MM.1S (cell line): ENCODE data around the gene RHEB.

ENCODE experiments used
- EZH2 ChIP-seq: fragments of 300-600 bp; sonication (generic); optimal IDR thresholded peaks from 2 replicates; pipeline ENCODE3; 2017; ENCODE audit warnings: low read depth, mild to moderate bottlenecking, antibody characterized with exemption, low read length, mixed read lengths
- EZH2phosphoT487 ChIP-seq: fragments of 300-600 bp; sonication (generic); IDR thresholded peaks from 2 replicates; pipeline ENCODE4 v1.6.1; 2018; ENCODE audit warnings: antibody characterized with exemption, low read length
- TF ChIP-seq, protein P1 (sequence below): fragments of 300-600 bp; sonication (generic); IDR thresholded peaks from 2 replicates; pipeline ENCODE4 v1.5.1; 2016; ENCODE audit warnings: antibody characterized with exemption, low read length, mixed read lengths

- TF ChIP-seq, protein P1, sequence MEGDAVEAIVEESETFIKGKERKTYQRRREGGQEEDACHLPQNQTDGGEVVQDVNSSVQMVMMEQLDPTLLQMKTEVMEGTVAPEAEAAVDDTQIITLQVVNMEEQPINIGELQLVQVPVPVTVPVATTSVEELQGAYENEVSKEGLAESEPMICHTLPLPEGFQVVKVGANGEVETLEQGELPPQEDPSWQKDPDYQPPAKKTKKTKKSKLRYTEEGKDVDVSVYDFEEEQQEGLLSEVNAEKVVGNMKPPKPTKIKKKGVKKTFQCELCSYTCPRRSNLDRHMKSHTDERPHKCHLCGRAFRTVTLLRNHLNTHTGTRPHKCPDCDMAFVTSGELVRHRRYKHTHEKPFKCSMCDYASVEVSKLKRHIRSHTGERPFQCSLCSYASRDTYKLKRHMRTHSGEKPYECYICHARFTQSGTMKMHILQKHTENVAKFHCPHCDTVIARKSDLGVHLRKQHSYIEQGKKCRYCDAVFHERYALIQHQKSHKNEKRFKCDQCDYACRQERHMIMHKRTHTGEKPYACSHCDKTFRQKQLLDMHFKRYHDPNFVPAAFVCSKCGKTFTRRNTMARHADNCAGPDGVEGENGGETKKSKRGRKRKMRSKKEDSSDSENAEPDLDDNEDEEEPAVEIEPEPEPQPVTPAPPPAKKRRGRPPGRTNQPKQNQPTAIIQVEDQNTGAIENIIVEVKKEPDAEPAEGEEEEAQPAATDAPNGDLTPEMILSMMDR: no peak
- TF ChIP-seq EZH2: no peak
- TF ChIP-seq EZH2phosphoT487: no peak
Measured at GRCh38 chr7:151449990-151450389, 69.7 kb downstream of the RHEB start.
